Measurements from ENCODE around the gene PDIA6. TPM values are rescaled to one million over a fixed set of nuclear protein-coding genes. Genes with fewer than 3 reads are reported as not detected.

The PDIA6 gene
- total RNA-seq, 1 donor from 2014 or later: 109 TPM

GRCh38 chr2:10775021-10775780 is 37.4 kb downstream of the PDIA6 start:
- intact Hi-C loops (cut with micrococcal nuclease): no loop called here
- Mint-ChIP-seq H3K4me3 (no peak overlapping the region), H3K4me1 (no peaks in the 10 kb centered on the region), H3K27ac (no peak overlapping the region), H3K27me3 (no peaks in the 10 kb centered on the region), H3K36me3 (ENCODE audit: low read depth) (peaks cover 18% of the 10 kb centered on the region), H3K9me3 (no peaks in the 10 kb centered on the region)
- ChIA-PET POLR2A (no interaction called here), CTCF (no interaction called here)
- TF ChIP-seq CTCF (IDR thresholded peaks at IDR 0.05): no peak
- ATAC-seq (ENCODE audit: low read depth) (no peak), DNase-seq (no peak)

GRCh38 chr2:10774394-10774793 is 38.2 kb downstream of the PDIA6 start:
- ATAC-seq (ENCODE audit: low read depth): no peak
- ChIA-PET CTCF (no interaction called here), POLR2A (no interaction called here)
- H3K36me3 Mint-ChIP-seq (ENCODE audit: low read depth): peaks cover 12% of the 10 kb centered on the region
- intact Hi-C loops (cut with micrococcal nuclease): no loop called here
- TF ChIP-seq CTCF (IDR thresholded peaks at IDR 0.05): no peak
- no peaks in the 10 kb centered on the region for H3K27me3 Mint-ChIP-seq
- no peak for DNase-seq
- H3K4me3 Mint-ChIP-seq: no peak overlapping the region
- no peaks in the 10 kb centered on the region for H3K9me3 Mint-ChIP-seq
- no peaks in the 10 kb centered on the region for H3K4me1 Mint-ChIP-seq
- H3K27ac Mint-ChIP-seq: no peak overlapping the region

GRCh38 chr2:10773821-10774341 is 38.7 kb downstream of the PDIA6 start:
- no peaks in the 10 kb centered on the region for H3K9me3 Mint-ChIP-seq
- no peak for TF ChIP-seq CTCF (IDR thresholded peaks at IDR 0.05)
- intact Hi-C loops (cut with micrococcal nuclease): no loop called here
- no peaks in the 10 kb centered on the region for H3K4me1 Mint-ChIP-seq
- no peak overlapping the region for H3K4me3 Mint-ChIP-seq
- ATAC-seq (ENCODE audit: low read depth) (no peak), DNase-seq (no peak)
- H3K27me3 Mint-ChIP-seq: no peaks in the 10 kb centered on the region
- H3K36me3 Mint-ChIP-seq (ENCODE audit: low read depth): peaks cover 11% of the 10 kb centered on the region
- ChIA-PET CTCF (no interaction called here), POLR2A (no interaction called here)
- no peak overlapping the region for H3K27ac Mint-ChIP-seq

GRCh38 chr2:10772868-10773215 is 39.7 kb downstream of the PDIA6 start:
- Mint-ChIP-seq H3K36me3 (ENCODE audit: low read depth) (peaks cover 4% of the 10 kb centered on the region), H3K27ac (no peak overlapping the region), H3K4me3 (no peak overlapping the region), H3K9me3 (no peaks in the 10 kb centered on the region), H3K4me1 (no peaks in the 10 kb centered on the region), H3K27me3 (no peaks in the 10 kb centered on the region)
- ATAC-seq (ENCODE audit: low read depth): no peak
- intact Hi-C loops (cut with micrococcal nuclease): no loop called here
- no peak for TF ChIP-seq CTCF (IDR thresholded peaks at IDR 0.05)
- POLR2A ChIA-PET: no interaction called here
- DNase-seq: no peak
- CTCF ChIA-PET: no interaction called here

GRCh38 chr2:10772201-10772867 is 40.3 kb downstream of the PDIA6 start:
- Mint-ChIP-seq H3K36me3 (ENCODE audit: low read depth) (peaks cover 1% of the 10 kb centered on the region), H3K27me3 (no peaks in the 10 kb centered on the region), H3K4me3 (no peak overlapping the region), H3K4me1 (no peaks in the 10 kb centered on the region), H3K27ac (no peak overlapping the region), H3K9me3 (no peaks in the 10 kb centered on the region)
- ChIA-PET CTCF (no interaction called here), POLR2A (no interaction called here)
- no peak for TF ChIP-seq CTCF (IDR thresholded peaks at IDR 0.05)
- ATAC-seq (ENCODE audit: low read depth) (no peak), DNase-seq (no peak)
- intact Hi-C loops (cut with micrococcal nuclease): no loop called here

Data from activated B cell treated with CpG ODN at 0.5 μM for 24 hours (primary cell).